Activated CD4-positive, alpha-beta T cell treated with anti-CD3 and anti-CD28 coated beads, Interleukin-2, Interleukin-6, amounts not matched to agents 100 ng/mL and 50 ng/mL, durations not matched to agents 16 hours and 8 hours (primary cell): Measurements from ENCODE around the gene RPS5.
"Not testable (repeated sequence)": the region's sequence is repeated elsewhere in the genome, so short reads cannot be mapped to it uniquely, and the experiment has no call there.

ENCODE experiments used
- DNase-seq: peaks from one replicate; pipeline ENCODE4 v3.0.0-alpha.2; 2020

Gene RPS5

DNA sequence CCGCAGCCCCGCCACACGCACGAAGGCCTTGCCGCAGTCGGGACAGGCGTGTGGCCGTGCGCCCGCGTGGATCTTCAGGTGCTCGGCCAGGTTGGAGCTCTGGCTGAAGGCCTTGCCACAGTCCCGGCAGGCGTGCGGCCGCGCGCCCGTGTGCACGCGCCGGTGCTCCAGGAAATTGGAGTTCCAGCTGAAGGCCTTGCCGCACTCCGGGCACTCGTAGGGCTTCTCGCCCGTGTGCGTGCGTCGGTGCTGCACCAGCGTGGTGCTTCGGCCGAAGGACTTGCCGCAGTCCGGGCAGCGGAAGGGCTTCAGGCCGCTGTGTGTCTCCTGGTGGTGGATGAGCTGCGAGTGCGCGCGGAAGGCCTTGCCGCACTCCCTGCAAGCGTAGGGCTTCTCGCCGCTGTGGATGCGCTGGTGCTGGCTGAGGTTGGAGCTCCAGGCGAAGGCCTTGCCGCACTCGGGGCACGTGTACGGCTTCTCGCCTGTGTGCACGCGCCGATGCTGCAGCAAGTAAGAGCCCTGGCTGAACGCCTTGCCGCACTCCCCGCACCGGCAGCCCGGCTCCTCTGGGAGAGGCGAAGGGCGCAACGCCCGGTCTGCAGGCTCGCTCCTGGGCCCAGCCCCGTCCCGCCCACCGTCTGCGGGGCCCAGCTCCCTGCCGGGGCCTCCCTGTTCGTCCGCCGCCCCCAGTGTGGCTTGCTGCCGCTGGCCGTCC, 30.1 kb upstream of the RPS5 start:
- no peak for DNase-seq

GRCh38 chr19:58357481-58358145, 29.5 kb upstream of the RPS5 start:
- no peak for DNase-seq

DNA sequence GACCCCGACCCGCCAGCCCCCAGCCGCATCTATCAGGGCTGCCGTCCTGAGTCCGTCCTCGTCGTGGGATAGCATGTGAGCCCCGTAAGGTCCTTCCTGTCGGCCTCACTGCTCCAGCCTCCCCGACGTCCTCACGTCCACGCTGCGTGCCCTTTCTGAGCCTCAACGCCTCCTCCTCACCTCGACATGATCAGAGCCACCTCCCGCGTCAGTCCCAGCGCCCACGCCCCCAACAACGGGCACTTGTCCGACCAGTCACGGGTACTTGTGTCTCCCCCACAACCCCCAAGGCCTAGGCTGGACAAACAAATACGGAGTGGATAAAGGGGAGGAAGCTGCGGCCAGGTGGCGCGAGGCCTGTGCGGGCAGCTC, 25.2 kb upstream of the RPS5 start:
- DNase-seq = peak; percentile 58

DNA sequence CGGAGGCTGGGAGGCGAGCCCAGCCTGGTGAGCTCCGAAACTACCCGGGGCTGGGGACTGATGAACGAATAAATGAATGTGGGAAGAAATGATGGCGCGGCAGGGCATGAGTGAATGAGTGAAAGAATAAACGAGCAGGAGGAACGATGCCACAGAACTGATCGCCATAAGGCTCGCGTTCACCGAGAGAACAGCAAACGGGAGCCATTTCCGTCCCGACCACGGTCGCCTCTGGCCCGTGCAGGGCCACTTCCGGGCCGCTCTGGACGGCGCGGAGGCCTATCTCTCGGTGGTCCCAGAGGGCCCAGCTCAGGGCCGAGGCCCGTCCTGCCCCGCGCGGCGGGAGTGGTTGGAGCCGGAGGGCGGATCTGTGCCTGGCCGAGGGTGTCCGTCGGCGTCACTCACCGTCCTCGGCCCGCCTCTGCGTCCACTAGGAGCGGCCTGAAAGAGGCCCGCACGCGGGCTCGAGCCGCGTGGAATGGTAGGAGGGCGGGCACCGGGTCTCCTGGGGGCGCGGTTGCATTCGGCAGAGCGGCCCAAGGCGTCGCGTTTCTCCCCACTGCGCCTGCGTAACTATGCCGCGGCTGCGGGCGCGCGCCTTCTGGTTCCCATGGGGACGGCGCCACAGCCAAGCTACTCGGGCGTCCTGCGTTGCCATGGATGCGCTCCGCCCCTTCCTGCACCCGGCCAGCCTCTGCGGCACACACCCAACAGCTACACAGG, 24.6 kb upstream of the RPS5 start, which contains the start of gene ZNF497:
TSS of gene ZNF497 (minus strand) at position 480 of the 723 bp plus-strand sequence. CDS start 5,116 bp downstream, outside the sequence.
- peak; percentile 98 for DNase-seq

DNA sequence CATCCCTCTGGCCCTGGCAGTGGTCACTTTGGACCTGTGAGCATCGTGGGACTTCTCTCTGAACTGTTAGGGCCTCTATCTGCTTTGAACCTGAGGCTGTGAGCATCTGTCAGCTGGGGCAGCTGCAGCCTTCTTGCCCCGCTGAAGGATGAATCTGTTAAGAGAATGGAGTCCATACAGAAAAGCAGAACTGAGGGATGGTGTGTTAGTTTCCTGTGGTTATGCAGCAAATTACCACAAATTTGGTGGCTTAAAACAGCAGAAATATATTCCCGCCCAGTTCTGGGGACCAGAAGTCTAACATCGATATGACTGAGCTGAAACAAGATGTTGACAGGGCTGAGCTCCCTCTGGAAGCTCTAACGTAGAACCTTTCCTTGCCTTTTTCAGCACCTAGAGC, 22.9 kb upstream of the RPS5 start:
- DNase-seq = no peak

GRCh38 chr19:58366585-58367430, 20.3 kb upstream of the RPS5 start:
- DNase-seq = no peak

DNA sequence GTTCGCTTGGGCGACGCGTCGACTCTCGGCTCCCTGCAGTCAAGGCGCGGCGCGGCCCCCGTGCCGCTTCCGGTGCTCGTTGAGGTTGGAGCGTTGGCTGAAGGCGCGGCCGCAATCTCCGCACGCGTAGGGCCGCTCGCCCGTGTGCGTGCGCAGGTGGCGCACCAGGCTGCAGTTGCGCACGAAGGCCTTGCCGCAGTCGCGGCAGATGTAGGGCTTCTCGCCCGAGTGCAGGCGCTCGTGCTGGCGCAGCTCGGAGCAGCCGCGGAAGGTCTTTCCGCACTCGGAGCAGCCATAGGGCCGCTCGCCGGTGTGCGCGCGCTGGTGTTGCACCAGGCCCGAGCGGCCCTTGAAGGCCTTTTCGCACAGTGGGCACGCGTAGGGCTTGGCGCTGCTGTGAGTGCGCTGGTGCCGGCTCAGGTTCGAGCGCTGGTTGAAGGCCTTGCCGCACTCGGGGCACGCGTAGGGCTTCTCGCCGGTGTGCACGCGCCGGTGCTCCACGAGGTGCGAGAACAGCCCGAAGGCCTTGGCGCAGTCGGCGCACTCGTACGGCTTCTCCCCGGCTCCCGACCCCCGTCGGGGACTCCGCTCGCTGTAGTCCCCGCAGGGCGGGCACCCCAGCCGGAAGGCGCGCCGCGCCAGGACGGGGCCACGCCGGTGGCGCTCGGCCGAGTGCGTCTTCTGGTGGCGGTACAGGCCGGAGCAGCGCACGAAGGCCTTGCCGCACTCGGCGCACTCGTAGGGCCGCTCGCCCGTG, 19.2 kb upstream of the RPS5 start:
- DNase-seq = no peak

DNA sequence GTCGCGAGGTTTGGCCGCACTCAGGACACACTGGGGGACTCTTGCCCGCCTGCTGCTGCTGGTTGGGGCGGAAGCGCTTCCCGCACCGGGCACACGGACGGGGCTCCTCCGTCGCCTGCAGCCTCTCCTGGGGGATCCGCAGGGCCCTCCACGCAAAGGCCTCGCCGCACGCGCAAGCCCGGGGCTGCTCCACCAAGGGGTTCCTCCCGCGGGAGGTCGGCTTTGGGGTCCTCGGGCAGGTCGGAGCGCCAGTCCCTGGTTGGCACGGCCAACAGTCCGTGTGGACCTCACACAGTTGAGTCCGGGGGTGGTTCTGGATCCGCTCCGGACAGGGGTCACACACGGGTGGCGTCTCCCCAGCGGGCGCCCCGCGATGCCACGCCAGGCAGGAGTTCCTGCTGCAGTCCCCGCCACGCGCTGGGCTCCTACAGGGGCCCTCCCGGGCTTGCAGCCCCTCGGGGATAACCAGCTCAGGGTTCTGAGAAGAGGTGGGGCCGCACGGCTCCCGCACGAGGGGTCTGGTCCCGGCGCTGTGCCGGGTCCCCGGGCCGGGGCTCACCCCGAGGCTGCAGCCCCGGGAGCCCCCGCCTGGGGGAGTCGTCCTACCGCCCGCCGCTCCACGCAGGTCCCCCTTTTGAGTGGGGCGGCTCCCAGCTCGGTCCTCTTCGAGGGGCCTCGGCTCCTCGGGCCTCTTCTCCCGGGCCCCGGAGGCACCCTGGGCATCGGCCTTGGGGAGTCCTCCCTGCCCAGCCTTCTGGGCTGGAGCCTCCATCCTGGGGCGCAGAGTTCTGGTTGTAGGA, 18.3 kb upstream of the RPS5 start:
- DNase-seq = no peak

DNA sequence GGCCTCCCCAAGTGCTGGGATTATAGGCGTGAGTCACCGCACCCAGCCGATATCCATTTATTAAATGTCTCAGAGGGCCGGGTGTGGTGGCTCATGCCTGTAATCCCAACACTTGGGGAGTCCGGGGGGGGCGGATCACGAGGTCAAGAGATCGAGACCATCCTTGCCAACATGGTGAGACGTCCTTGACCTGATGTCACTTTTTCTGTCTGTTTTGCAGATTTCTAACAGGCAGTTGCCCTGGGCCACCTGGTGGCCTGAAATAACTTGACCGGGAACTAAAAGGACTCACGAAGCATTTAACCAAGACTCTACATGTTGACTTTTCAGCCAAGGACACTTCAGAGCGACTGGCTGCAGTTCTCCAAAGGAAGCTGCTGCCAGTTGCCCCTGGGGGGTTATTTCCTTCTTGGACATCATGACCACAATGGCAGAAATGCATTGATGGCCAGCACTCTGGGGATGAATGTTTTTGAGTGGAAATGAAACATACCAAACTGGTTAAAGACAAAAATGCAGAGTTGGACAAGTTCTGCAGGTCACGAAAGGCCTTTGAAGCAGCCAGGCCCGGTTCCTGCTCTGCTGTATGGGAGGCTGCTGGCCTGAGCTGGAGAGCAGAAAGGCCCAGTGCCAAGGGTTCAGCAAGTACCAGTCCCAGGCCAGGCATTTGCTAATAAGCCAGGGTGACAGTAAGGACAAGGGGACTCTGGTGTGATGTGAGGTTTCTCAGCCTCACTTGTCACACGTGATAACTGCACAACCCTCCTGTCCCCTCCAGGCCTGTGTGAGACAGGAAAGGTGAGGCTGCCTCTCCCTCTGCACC, 14.5 kb upstream of the RPS5 start:
- no peak for DNase-seq

GRCh38 chr19:58374200-58374599, 12.9 kb upstream of the RPS5 start:
- no peak for DNase-seq

DNA sequence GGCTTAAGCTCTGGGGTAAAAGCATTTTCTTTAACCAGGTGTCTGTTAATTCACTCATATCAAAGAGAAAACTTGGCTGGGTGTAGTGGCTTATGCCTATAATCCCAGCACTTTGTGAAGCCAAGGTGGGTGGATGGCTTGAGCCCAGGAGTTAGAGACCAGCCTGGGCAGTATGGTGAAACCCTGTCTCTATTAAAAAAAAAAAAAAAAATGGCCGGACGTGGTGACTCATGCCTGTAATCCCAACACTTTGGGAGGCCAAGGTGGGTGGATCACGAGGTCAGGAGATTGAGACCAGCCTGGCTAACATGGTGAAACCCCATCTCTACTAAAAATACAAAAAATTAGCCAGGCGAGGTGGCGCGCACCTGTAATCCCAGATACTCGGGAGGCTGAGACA, 10.3 kb upstream of the RPS5 start:
- not testable (repeated sequence) for DNase-seq

DNA sequence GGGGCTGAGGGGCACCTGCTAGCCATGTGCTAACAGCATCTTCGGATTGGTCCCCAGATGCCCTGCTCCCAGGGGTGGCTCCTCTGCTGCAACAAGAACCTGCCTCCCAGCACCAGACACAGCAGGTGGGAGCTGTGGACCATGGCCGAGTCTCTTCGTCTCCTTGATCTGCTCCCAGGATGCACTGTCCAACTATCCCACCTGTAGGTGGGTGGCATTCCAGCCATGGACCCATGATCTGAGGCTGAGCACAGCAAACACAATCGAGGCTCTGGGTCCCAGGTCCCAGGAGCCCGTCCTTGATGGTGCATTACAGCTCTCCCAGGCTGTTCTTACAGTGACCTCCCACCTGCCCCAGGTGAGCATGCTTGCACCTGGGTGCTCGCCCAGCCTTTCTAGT, 7.8 kb upstream of the RPS5 start:
- no peak for DNase-seq

DNA sequence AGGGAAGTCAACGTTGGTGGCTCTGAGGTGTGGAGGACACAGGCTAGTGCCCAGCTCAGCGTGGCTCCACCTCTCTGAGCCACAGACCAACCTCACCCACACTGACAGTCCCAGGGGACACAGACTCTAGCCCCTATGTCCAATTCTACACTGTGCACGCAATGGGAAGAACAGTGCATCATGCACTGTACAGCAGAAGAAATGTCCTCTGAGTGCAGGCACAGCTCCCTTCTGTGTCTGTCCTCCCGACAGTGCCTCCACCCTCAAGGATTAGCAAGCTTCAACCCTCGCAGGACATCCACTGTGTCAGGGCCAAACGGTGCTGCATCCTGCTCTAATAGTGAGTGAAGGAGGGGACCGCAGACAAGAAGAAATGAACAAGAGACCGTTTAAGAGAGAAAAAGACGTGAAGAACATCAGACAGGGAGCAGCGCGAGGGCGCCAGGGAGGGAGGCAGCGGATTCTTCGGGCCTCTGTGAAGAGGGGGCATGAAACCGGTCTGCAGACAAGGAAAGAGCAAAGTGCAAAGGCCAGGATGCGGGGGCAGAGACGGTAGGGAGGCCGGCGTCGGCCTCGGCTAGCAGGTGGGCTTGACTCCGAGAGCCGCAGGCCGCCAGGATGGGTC, 6.9 kb upstream of the RPS5 start:
- DNase-seq = no peak

- peak; percentile 100 for DNase-seq
These were observed 6.2 kb upstream of the RPS5 start, which contains the start of gene ZNF837 for GRCh38 chr19:58380662-58381459. Gene ZNF837 (minus strand): TSS chr19:58381030. CDS start chr19:58369332, 11,698 bp downstream.

DNA sequence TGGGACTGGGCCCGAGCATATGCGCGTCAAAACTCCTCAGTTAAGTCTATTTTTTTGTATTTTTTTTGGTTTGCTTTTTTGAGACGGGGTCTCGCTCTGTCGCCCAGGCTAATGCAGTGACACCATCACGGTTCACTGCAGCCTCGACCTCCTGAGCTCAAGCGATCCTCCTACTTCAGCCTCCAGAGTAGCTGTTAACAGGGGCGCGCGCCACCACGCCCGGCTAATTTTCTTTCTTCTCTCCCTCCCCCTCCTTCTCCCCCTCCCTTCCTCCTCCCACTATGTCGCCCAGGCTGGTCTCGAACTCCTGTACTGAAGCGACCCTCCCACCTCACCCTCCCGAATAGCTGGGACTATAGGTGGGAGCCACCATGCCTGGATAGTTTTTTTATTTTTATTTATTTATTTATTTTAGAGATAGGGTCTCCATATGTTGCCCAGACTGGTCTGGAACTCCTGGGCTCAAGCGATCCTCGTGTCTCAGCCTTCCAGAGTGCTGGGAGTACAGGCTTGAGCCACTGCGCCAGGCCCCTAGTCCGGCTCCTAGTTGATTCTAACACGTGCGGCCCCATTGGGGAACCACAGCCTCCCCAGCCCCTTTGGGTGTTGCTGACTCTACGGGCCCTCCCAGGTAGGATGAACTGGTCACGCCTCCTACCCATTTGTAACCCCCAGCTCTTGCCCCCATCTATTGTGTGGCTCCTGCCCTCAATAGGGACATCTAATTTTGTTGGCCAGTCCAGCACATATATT, 5.4 kb upstream of the RPS5 start:
- no peak for DNase-seq

- DNase-seq = no peak
These were observed 4.0 kb upstream of the RPS5 start for GRCh38 chr19:58382997-58383603.

- DNase-seq = no peak
These were observed 1.7 kb upstream of the RPS5 start for GRCh38 chr19:58385313-58385890.
